Measurements from ENCODE around the gene SNX19.
"Not testable (repeated sequence)": the region's sequence is repeated elsewhere in the genome, so short reads cannot be mapped to it uniquely, and the experiment has no call there.

SNX19 gene, protein sequence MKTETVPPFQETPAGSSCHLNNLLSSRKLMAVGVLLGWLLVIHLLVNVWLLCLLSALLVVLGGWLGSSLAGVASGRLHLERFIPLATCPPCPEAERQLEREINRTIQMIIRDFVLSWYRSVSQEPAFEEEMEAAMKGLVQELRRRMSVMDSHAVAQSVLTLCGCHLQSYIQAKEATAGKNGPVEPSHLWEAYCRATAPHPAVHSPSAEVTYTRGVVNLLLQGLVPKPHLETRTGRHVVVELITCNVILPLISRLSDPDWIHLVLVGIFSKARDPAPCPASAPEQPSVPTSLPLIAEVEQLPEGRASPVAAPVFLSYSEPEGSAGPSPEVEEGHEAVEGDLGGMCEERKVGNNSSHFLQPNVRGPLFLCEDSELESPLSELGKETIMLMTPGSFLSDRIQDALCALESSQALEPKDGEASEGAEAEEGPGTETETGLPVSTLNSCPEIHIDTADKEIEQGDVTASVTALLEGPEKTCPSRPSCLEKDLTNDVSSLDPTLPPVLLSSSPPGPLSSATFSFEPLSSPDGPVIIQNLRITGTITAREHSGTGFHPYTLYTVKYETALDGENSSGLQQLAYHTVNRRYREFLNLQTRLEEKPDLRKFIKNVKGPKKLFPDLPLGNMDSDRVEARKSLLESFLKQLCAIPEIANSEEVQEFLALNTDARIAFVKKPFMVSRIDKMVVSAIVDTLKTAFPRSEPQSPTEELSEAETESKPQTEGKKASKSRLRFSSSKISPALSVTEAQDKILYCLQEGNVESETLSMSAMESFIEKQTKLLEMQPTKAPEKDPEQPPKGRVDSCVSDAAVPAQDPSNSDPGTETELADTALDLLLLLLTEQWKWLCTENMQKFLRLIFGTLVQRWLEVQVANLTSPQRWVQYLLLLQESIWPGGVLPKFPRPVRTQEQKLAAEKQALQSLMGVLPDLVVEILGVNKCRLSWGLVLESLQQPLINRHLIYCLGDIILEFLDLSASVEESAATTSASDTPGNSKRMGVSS

GRCh38 chr11:130916238-130916855, at the start of gene SNX19:
SNX19 (minus strand) TSS chr11:130916479; CDS start chr11:130915939, 540 bp downstream.
- DNase-seq (ENCODE audit: low spot score): peak; percentile 76

DNA sequence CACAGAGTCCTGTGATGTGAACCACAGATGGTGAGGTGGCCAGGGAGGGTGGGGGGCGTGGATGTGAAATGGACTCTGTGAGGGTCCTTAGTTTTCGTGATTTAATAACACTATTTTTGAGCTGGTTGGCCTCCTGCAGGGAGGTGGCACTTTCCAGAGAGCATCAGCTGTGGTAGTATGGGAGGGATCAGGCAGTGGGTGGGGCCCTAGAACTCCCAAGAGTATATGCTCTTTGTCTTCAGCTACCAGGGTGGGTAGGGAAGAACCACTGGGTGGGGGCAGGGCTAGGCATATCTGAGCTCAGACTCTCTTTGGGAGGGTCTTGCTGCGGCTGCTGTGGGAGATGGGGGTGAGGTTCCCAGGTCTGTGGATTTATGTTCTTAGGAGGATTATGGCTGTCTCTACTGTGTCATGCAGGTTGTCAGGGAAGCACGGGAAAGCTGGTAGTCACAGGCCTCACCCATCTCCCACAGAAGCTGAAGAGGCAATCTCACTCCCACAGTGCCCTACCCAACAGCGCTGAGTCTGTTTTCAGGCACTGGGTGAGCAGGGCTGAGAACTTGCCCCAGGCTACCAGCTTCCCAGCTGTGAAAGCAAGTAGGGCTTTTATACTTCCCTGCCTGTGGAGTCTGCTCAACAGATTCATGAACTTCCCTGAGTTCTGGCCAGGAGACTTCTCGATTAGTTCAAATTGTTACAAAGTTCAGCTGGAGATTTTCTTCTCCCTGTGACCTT, 47.9 kb upstream of the SNX19 start:
- peak; percentile 8 for DNase-seq (ENCODE audit: low spot score)

GRCh38 chr11:130947889-130948288, 31.6 kb upstream of the SNX19 start:
- DNase-seq (ENCODE audit: low spot score): no peak

DNA sequence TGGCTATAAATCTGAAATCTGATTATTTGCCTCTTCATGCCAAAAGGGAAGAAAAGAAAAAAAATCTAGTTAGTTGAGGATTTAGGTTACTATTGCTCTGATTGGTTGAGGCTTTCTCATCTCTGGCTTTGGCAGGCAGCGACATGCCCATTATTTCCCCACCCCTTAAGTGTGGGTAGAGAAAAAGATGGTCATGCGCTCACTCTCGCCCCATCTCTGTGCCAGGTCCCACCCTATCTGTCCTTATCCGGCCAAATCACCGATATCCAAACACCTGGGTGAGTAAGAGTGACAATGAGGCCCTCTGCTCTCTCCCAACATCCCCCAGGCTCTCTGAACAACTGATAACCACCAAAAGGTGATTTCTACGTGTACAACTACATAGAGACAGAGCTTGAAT, 31.2 kb upstream of the SNX19 start:
- no peak for DNase-seq (ENCODE audit: low spot score)

DNA sequence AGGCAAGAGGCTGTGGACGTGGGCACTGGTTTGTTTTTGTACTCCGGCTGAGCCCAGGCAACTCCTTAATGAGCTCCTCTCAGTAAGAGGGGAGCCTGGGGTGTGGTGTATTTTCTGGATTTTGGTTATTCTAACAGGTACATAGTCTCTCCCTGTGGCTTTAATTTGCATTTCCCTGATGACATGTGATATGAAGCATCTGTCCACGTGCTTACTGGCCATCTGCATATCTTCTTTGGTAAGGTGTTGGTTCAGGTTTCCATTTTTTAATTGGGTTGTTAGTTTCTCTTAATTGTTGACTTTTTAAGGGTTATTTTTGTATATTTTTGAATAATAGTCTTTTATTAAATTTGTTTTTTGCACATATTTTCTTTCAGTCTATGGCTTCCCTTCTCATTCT, 30.8 kb upstream of the SNX19 start:
- DNase-seq (ENCODE audit: low spot score): no peak

DNA sequence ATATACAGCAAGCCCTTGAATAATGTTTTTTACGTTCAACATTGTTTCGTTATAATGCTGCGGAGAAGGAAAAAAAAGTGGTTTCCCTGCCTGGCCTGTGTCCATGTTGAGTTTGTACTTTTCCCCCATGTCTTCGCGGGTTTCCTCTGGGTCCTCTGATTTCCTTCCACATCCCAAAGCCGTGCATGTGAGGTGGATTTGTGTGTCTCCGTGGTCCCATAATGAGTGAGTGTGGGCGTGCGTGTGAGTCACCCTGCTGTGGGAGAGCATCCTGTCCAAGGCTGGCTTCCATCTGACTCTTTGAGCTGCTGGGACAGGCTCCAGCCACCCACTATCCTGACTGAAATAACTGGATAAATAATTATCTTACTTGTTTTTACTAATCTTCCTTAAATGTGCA, 29.6 kb upstream of the SNX19 start:
- peak; percentile 88 for DNase-seq (ENCODE audit: low spot score)

GRCh38 chr11:130940706-130941105, 24.4 kb upstream of the SNX19 start:
- no peak for DNase-seq (ENCODE audit: low spot score)

- no peak for DNase-seq (ENCODE audit: low spot score)
Measured at GRCh38 chr11:130937051-130937450, 20.8 kb upstream of the SNX19 start.

- DNase-seq (ENCODE audit: low spot score): no peak
Measured at GRCh38 chr11:130932086-130932712, 15.9 kb upstream of the SNX19 start.

GRCh38 chr11:130924750-130925149, 8.5 kb upstream of the SNX19 start:
- no peak for DNase-seq (ENCODE audit: low spot score)

DNA sequence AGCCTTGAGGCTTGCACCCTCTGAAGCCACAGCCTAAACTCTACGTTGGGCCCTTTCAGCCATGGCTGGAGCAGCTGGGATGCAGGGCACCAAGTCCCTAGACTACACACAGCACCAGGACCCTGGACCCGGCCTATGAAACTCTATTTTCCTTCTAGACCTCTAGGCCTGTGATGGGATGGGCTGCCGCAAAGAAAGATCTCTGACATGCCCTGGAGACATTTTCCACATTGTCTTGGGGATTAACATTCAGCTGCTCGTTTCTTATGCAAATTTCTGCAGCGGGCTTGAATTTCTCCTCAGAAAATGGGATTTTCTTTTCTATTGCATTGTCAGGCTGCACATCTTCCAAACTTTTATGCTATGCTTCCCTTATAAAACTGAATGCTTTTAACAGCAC, 4.3 kb upstream of the SNX19 start:
- not testable (repeated sequence) for DNase-seq (ENCODE audit: low spot score)

DNA sequence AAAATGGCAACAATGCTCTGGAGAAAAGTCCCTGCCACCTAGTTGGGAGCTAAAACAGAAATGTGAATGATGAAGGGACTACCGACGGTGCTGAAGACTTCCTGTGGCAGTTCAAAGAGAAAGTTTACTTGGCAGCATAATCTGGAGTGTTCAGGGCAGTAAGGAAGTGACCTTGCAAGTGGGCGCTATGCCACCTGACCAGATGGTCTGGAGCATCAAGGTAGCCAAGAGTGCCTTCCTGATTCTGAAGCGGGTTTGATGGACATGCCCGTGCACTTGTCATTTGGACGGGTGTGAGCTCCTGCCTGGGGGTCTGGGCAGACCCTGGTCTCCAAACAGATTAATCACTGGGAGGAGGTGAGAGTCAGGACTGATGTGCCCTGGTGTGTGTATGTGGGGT, 1.8 kb upstream of the SNX19 start:
- DNase-seq (ENCODE audit: low spot score): no peak

DNA sequence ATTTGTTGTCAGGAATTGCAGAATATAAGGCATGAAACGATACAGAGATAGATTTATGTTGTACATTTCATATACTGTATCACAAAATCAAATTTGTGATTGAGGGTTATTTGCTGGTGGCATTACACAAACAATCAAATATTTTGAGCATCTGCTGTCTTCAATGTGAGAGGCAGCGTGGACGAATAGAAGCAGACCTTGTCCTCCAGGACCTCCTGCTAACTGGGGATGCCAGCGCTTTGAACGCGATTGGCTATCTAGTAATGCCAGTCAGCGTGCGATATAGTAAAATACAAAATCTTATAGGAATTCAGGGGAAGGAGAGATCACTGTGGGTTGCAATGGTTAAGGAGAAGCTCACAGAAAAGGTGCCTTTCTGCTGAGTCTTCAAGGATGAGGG, 631 bp upstream of the SNX19 start:
- DNase-seq (ENCODE audit: low spot score): no peak

DNA sequence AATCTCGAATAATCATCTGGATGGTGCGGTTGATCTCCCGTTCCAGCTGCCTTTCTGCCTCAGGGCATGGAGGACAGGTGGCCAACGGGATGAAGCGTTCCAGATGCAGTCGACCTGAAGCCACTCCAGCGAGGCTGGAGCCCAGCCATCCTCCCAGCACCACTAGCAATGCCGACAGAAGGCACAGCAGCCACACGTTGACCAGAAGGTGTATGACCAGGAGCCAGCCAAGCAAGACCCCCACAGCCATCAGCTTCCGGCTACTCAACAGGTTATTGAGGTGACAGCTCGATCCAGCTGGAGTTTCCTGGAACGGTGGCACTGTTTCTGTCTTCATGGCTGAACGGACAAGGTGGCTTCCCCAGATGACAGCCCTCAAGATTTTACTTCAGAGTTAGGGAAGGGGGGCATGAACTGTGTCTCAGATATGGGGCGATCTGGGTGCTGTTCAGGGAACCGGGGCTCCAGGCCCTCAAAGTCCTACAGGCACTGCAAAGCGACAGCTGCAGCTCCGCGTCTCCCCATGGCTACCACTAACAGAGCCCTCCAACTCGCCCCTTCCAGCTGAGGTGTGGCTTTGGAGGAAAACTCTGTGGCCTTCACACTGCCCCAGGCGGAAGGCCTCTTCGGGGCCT, 559 bp downstream of the SNX19 start:
- no peak for DNase-seq (ENCODE audit: low spot score)

- no peak for DNase-seq (ENCODE audit: low spot score)
Measured at GRCh38 chr11:130913268-130913667, 3.0 kb downstream of the SNX19 start.

- DNase-seq (ENCODE audit: low spot score): no peak
Measured at GRCh38 chr11:130912552-130912951, 3.7 kb downstream of the SNX19 start.

DNA sequence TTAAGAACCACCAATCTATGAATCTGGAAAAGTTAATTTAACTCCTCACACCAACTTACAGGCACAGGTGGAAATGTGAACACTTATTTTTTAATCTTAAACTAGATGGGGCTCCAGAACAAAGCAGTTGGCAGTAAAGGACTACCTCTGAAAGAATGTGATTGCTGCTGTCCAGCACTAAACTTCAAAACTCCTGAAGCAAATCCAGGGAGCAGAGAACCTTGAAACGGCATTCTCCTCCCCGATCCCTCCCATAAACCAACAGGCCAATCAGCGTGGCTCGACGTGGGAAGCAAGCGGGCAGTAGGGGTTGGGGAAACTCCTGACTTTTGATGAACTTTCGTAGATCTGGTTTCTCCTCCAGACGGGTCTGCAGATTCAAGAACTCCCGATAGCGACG, 5.0 kb downstream of the SNX19 start:
- no peak for DNase-seq (ENCODE audit: low spot score)

- DNase-seq (ENCODE audit: low spot score): no peak
Measured at GRCh38 chr11:130909650-130910049, 6.6 kb downstream of the SNX19 start.

GRCh38 chr11:130908770-130909625, 7.3 kb downstream of the SNX19 start:
- no peak for DNase-seq (ENCODE audit: low spot score)

- no peak for DNase-seq (ENCODE audit: low spot score)
Measured at GRCh38 chr11:130908061-130908460, 8.2 kb downstream of the SNX19 start.

All from COLO829 (cell line).